Stimulated activated CD4-positive, alpha-beta T cell treated with anti-CD3 and anti-CD28 coated beads, Interleukin-4, amount 100 ng/mL, for 1 hour (primary cell): ENCODE results near the gene AGAP2.
A peak's percentile ranks its signal among the peaks of the same experiment; 100 is the strongest.
"Not testable (repeated sequence)": the region's sequence is repeated elsewhere in the genome, so short reads cannot be mapped to it uniquely, and the experiment has no call there.

Source experiments
- DNase-seq: peaks from one replicate; pipeline ENCODE4 v3.0.0-alpha.2; 2020

AGAP2 gene

DNA sequence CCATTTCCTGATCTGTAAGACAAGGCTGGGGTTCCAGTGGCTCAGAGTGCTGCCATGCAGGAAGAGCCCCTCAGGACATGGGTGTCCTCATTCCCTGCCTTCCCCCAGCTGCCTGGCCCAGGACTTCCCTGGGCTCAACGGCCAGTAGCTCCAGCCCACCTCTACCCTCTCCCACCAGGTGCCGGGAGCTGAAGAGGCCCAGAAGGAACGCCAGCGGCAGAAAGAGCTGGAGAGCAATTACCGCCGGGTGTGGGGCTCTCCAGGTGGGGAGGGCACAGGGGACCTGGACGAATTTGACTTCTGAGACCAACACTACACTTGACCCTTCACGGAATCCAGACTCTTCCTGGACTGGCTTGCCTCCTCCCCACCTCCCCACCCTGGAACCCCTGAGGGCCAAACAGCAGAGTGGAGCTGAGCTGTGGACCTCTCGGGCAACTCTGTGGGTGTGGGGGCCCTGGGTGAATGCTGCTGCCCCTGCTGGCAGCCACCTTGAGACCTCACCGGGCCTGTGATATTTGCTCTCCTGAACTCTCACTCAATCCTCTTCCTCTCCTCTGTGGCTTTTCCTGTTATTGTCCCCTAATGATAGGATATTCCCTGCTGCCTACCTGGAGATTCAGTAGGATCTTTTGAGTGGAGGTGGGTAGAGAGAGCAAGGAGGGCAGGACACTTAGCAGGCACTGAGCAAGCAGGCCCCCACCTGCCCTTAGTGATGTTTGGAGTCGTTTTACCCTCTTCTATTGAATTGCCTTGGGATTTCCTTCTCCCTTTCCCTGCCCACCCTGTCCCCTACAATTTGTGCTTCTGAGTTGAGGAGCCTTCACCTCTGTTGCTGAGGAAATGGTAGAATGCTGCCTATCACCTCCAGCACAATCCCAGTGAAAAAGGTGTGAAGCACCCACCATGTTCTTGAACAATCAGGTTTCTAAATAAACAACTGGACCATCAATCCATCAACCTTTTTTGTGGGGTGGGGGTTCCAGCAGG, 17.6 kb downstream of the AGAP2 start:
- DNase-seq, result no peak

DNA sequence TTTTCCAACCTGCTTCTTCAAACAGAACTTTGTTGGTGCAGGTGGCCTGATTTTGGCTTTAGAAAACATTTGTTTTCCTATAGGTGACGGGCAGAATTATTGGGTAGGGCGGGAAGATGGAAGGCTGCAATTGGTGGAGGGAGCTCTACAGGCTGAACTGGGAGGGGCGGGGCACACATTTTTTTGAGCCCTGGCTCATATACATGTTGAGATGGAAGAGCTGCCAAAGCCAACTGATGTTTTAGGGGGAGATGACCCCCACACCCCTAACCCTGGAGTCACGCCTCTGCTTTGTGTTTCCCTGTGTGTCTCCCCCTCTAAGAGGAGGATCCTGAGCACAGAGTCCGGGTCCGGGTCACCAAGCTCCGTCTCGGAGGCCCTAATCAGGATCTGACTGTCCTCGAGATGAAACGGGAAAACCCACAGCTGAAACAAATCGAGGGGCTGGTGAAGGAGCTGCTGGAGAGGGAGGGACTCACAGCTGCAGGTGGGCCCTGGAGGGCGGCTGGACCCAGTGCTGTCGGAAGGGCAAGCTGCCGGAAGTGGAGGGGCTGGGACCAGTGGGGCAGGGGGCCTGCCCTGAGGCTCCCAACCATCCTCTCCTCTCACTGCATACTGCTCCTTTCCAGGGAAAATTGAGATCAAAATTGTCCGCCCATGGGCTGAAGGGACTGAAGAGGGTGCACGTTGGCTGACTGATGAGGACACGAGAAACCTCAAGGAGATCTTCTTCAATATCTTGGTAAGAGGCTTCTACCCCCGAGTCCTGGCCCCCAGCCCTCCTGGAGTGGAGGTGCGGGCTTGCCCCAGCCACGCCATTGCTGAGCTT, 18.6 kb downstream of the AGAP2 start:
- DNase-seq, result no peak

GRCh38 chr12:57718641-57719528, 19.7 kb downstream of the AGAP2 start:
- DNase-seq, result no peak

GRCh38 chr12:57717846-57718640, 20.5 kb downstream of the AGAP2 start:
- no peak for DNase-seq

GRCh38 chr12:57717131-57717530, 21.4 kb downstream of the AGAP2 start:
- DNase-seq, result no peak

DNA sequence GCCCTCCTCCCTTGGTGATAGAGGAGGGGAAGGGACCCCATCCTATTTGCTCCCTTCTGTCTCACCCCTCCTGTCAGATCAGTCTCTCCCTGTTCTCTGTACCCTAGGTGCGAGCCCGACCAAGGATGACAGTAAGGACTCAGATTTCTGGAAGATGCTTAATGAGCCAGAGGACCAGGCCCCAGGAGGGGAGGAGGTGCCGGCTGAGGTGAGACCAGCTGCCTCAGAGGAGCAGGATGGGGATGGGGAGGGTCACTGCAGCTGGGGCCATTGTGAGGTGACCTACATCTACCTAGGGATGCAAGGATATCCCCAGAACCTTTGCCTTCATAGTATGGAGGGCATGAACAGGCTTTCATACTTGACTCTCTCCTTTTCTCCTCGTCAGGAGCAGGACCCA, 22.2 kb downstream of the AGAP2 start:
- no peak for DNase-seq

GRCh38 chr12:57715786-57716185, 22.8 kb downstream of the AGAP2 start:
- no peak for DNase-seq

DNA sequence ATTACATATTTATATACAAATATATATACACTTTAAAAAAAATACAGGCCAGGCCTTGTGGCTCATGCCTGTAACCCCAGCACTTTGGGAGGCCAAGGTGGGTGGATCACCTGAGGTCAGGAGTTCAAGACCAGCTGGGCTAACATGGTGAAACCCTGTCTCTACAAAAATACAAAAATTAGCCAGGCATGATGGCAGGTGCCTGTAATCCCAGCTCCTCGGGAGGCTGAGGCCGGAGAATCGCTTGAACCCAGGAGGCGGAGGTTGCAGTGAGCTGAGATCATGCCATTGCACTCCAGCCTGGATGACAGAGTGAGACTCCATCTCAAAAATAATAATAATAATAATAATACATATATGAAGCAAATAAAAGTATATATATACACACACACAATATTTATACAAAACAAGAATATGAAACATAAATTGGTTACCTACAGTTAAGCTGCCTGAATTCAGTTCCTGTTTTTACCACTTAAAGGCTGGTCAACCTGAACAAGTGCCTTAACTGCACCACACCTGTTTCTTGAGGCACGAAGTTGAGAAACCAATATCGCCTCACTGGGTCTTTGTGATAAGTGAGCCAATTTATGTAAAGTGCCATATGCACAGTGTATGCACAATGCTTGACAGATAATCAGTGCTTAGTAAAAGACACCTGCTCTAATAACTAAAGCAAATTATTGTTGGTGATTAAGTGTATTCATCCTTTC, 23.4 kb downstream of the AGAP2 start:
- DNase-seq, result not testable (repeated sequence)

DNA sequence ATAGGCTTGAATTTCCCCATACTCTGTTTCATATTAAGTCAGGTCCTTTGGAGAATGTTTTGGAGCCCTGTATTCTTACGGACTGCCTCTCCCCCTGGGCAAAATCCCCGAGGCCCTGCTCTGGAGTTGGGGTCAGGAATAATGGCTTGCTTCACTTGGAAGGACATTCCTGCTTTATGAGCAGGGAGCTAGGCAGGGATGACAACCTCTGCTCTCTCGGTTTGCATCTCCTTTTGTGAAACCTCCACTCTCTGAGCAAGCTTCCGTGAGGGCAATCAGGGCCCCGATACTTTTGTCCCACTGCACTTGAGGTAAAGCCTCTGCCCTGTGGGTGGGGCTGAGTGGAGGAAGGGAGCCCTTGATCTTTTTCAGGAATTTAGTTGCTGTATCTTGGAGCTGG, 25.3 kb downstream of the AGAP2 start:
- no peak for DNase-seq

DNA sequence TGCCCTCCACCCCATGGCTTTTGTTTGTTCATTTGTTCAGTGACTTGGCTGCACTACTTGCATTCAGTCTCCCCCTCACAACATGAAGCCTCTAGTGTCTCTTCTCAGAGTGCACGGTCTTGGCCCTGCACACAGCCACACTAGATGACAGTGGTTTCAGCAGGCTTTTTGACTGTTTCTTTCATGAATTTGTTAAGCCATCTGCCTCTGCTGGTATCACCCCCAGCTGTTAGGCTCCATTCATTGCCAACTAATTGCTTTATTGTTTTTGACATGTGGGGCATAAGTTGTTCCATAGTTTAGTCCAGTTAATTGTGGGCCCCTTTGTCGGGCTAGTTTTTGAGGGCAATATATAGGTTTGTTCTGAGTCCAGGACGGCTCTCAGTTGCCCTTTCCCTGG, 25.8 kb downstream of the AGAP2 start:
- DNase-seq, result no peak

DNA sequence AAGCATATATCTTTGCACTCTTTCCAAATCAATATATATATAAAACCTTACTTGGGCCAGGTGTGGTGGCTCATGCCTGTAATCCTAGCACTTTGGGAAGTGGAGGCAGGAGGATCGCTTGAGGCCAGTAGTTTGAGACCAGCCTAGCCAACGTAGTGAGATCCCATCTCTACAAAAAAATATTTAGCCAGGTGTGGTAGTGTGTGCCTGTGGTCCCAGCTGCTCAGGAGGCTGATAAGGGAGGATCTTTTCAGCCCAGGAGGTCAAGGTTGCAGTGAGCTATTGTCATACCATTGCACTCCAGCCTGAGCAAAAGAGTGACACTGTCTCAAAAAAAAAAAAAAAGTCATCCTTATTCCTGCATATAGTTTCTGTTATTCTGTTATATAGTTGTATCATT, 30.2 kb downstream of the AGAP2 start:
- DNase-seq, result no peak

DNA sequence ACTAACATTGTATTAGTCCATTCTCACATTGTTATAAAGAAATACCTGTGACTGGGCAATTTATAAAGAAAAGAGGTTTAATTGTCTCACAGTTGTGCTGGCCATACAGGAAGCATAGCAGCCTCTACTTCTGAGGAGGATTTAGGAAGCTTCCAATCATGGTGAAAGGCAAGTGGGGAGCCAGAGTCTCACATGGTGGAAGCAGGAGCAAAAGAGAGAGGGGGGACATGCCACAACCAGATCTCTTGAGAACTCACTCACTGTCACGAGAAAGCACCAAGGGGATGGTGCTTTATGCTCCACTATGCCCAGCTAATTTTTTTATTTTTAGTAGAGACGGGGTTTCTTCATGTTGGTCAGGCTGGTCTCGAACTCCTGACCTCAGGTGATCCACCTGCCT, 31.3 kb downstream of the AGAP2 start:
- DNase-seq, result no peak

- DNase-seq, result no peak
Observed at GRCh38 chr12:57700317-57700716, 38.2 kb downstream of the AGAP2 start.

DNA sequence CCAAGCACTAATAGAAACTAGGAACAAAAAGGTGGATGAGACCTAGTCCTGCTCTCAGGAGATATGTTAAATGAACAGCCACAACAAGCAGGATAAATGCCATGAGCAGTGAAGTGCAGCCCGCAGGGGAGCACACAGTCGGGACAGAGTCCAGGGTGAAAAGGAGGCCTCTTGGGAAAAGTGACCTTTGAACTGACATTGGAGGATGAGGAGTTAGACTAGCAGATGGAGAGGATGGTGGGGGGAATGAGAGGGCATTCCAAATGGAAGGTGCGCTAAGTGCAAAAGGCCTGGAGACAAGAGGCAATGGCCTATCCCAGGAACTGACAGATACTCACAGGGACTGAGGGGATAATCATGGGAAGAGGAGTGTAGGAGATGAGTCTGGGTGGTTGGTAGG, 40.1 kb downstream of the AGAP2 start:
- no peak for DNase-seq

DNA sequence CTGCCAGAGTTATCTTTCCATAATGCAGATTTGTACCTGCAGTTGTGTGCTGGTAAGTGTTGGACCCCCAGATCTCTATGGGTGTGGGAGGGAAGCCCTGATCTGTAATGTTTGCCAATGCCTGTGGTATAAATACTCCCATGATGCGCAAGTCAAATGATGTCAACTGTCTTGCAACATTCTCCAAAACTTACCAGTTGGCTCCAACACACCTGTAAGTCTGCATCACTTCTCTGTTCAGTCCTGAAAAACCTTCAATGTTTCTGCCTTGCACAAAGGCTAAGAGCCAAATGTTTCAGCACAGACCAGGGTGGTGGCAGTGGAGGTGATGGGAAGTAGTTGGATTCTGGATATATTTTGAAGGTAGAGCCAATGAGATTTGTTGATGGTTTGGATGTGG, 41.5 kb downstream of the AGAP2 start:
- no peak for DNase-seq

- no peak for DNase-seq
Observed at GRCh38 chr12:57695770-57696432, 42.6 kb downstream of the AGAP2 start.

DNA sequence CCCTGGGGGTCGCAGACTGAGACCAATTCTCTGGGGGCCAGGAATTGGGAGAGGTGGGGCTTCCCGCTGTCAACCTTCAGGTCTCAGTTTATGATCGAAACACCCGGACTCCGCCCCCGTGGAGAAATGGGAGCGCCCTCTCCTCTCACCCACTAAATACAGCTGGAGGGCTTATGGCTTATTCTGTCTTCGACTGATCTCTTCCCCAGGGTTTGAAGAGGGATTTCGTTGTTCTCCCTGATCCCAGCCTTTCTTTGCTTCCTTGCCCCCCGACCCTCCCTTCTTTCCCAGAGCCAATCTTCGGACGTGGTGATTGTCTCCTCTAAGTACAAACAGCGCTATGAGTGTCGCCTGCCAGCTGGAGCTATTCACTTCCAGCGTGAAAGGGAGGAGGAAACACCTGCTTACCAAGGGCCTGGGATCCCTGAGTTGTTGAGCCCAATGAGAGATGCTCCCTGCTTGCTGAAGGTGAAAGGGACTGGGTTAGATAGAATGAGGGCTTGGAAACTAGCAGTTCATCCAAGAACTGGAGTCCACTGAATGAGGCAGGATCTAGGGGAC, 44.0 kb downstream of the AGAP2 start:
- no peak for DNase-seq

GRCh38 chr12:57693659-57694458, 44.7 kb downstream of the AGAP2 start, which contains the start of gene OS9:
OS9 (plus strand) TSS chr12:57694132; CDS start chr12:57694162, 30 bp downstream.
- DNase-seq, result peak; percentile 89

DNA sequence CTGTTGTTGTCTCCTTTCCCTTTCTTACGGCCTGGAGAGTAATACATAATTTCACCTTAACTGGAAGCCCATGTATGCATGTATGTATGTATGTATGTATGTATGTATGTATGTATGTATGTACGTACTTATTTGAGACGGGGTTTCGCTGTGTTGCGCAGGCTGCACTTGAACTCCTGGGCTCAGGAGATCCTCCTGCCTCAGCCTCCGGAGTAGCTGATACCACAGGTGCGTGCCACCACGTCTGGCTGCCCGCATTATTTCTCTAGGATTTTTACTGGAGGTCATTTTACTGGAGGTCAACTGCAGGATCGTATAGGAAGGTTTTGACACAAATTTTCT, 45.3 kb downstream of the AGAP2 start:
- DNase-seq, result peak; percentile 8

DNA sequence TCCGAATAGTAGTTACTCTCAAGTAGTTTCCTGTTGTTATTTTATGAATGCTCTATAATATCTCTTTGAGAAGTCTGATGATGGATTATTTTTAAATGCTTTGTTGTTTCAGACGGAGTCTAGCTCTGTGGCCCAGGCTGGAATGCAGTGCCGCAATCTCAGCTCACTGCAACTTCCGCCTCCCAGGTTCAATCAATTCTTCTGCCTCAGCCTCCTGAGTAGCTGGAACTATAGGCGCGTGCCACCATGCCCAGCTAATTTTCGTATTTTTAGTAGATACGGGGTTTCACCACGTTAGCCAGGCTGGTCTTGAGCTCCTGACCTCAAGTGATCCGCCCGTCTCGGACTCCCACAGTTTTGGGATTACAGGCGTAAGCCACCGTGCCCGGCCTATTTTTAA, 46.0 kb downstream of the AGAP2 start:
- DNase-seq, result no peak
